HG03460 (cell line): Measurements from ENCODE around the gene TMEM259.

Experiments
- ATAC-seq: cut with Tn5 transposase; IDR thresholded peaks from one replicate; pipeline ENCODE4 v1.9.1; 2021; ENCODE audit not compliant: unreplicated experiment

Gene TMEM259

DNA sequence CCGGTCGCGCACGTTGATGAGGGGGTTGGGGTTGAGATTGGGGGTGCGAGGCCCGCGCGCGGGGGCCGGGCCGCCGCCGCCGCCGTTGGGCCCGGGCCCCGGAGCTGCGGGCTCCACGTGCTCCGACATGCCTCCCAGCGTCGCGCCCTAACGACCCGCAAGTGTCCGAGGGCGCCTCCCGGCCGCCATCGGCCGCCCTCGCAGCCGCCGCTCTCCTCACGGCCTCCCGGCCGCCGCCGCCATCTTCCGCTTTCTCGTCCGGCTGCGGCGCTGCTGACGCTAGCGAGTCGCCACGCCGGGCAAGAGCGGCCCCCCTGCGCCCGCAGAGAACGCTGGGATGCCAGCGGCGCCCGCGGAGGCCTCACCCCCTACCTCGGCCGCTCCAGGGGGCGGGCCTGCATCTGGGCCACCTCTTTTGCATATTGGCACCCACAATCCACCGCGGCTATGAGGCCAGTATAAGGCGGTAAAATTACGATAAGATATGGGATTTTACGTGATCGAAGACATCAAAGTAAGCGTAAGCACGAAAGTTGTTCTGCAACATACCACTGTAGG is at the start of gene TMEM259:
TSS of gene TMEM259 (minus strand) at position 256 of the 558 bp plus-strand sequence. CDS start at position 129, 127 bp downstream.
- peak; percentile 70 for ATAC-seq

DNA sequence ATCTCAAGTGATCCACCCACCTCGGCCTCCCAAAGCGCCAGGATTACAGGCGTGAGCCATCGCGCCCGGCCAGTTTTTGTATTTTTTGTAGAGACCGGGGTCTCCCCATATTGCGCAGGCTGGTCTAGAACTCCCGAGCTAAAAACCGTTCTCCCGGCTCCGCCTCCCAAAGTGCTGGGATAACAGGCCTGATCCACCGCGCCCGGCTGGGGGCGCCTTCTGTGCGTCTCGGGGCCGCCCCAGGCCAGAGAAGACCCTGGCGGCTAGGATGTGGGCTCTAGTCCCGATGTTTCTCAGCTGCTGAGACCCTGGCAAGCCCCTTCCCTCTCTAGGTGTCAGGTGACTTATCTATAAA is 49.6 kb upstream of the TMEM259 start:
- no peak for ATAC-seq

DNA sequence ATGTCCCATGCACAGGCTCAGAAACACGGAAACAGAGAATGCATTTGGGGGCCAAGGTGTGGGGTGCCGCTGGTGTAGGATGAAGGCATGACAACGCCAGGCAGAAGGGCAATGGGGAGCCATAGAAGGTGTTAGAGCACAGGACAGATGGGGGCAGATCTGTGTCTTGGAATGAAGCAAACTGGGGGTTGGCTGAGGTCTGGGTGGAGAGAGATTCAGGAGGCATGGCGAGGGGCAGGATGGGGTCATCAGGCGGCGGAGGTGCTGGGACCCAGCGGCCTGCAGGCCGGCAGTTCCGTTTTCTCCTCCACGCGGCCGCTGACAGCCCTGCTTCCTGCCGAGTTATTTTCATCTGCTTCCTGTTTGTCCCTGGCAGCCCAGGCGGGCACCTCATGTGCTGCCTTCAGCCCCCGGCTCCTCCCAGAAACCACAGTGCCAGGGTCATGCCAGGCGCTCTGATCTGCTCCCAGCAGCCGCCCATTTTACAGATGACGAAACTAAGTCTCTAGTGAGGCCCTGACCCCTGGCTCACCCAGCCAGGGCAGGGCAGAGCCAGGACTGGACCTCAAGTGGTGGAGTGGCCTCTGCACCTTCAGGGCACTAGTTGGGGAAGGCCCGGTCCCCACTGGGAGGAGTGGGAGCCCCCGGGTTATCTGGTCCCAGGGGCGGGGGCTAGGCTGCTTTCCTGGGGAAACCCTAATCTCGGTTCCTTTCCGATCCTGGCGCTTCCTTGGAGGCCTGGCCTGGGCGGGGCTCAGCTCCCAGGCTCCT is 48.3 kb upstream of the TMEM259 start:
- ATAC-seq: no peak

DNA sequence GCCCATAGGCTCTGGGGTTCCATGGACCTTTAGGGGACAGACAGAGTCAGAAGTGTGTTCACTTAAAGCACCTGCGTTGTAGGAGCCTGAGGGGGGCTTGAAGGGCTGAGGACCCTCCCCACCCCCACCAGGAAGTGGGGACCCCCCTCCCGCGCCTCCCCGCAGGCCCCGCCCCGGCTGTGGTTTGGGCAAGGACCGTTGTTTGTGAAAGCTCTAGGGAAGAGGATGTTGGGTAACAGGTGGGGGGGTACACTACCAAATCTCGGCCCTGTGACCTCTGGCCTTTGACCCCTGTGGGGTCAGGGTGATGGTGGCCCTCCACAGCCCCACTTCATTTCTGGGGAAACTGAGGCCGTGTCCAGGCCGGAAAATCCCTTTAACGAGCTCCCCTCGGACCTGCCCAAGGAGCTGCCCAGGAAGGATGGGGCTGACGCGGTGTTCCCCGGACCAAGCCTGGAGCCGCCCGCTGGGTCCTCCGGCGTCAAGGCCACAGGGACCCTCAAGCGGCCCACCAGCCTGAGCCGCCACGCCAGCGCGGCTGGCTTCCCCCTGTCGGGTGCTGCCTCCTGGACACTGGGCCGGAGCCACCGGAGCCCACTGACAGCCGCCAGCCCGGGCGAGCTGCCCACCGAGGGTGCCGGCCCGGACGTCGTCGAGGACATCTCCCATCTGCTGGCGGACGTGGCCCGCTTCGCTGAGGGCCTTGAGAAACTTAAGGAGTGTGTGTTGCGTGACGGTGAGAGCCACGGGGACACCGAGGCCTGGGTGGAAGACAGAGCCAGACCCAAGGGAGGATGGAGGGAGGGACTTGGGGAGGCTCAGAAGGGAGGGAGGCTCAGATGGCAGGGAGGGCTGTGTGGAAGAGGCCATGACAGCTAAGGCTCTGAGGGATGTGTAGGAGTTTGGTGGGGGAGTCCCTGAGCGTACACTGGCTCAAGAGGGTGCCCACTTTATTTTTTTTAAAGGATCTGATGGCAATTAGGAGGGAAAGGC is 47.4 kb upstream of the TMEM259 start:
- ATAC-seq: no peak

DNA sequence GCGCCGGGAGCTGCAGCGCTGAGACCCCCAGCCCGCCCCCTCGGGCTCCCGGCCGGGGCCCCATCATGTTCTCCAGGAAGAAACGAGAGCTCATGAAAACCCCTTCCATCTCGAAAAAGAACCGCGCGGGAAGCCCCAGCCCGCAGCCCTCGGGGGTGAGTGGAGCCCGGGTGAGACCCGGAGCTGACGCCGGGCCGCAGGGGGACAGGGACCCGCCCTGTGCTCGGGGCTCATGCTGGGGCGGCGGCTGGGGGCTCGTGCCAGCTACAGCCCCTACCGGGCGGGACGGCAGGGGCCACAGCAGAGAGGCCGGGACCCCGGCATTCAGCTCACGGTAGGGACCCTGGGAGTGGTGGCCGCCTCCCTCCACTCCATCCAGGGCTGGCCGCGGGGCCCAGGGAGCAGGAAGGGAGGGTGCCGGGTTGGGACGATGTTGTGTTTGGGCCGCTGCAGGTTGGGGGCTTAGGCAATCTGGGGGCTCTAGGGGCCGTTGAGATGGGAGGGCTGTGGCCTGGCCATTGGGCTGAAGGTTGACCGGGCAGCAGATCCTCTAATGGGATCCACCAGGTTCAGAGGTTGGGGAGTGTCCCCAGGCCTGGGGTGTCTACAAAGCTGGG is 46.5 kb upstream of the TMEM259 start:
- no peak for ATAC-seq

DNA sequence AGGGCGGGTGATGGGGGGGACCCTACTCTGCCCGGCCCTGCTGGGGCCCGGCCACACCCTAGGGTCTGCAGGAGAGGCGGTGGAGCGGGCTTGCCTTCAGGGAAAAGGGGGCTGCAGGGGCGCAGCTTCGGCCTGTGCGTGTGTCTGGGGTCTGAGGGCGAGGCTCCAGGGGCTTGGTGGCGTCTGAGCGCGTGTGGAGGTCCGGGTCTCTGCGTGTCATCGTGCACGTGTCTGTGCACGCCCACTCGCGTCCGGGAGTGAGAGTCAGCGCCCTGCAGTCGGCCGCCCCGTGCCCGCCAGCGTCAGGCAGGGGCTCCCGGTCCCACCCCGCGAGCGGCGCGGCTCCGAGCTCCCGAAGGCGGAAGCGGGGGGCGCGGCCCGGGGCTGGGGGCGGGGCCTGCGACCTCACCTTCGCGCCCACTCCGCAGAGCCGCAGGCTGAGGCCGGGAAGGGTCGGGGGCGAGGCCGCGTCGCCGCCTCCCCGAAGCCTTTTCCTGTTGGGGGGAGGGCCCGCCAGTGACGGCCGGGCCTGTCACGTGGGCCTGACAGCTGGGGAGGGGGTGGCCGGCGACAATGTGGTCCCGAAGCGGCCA is 45.9 kb upstream of the TMEM259 start, which contains the start of gene ARHGAP45:
TSS of gene ARHGAP45 (plus strand) at position 420 of the 593 bp plus-strand sequence. CDS start 239 bp downstream, outside the sequence.
- no peak for ATAC-seq

DNA sequence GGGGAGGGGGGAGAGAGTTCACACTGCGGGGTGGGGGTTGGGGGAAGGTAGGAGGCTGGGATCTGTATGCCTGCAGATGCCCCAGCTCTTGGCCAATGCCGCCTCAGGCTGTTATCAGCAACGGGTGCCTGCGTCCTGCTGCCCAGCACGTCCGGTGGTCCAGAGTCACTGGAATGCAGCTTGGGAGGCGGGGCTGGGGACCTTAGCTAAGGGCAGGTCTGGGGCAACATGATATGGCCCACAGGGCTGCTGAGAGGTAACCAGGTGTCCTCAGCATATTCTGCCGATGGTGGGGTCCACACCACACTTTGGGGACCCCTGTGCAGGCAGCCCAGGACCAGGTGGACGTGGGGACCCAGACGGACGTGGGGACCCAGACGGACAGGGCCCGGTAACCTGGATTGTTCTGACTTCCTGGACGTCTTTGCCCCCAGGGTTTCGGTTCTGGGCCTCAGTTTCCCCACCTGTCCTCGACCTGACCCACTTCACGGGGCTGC is 45.4 kb upstream of the TMEM259 start:
- ATAC-seq: no peak

DNA sequence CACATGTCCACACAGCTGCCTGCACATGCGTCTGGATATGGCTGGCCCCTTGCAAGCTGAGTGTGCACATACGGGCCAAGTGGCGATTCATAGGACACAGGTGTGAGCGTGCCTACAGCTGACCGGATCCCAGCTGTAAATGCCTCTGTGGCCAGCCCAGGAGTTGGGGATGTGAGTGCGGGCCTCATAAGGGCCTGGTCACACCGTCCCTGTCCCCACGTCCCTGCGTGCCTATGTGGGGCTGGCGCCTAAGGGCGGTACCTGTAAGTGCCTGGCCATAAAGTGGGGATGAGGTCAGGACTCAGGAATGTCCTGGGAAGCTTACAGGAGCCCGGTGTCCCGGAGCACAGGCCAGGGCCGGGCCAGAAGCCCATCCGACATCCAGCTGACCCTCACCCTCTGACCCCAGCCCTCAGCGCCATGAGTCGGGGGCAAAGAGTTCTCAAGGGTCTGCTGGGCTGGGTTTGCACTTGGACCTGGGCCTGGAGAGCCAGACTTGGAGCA is 44.7 kb upstream of the TMEM259 start:
- no peak for ATAC-seq

DNA sequence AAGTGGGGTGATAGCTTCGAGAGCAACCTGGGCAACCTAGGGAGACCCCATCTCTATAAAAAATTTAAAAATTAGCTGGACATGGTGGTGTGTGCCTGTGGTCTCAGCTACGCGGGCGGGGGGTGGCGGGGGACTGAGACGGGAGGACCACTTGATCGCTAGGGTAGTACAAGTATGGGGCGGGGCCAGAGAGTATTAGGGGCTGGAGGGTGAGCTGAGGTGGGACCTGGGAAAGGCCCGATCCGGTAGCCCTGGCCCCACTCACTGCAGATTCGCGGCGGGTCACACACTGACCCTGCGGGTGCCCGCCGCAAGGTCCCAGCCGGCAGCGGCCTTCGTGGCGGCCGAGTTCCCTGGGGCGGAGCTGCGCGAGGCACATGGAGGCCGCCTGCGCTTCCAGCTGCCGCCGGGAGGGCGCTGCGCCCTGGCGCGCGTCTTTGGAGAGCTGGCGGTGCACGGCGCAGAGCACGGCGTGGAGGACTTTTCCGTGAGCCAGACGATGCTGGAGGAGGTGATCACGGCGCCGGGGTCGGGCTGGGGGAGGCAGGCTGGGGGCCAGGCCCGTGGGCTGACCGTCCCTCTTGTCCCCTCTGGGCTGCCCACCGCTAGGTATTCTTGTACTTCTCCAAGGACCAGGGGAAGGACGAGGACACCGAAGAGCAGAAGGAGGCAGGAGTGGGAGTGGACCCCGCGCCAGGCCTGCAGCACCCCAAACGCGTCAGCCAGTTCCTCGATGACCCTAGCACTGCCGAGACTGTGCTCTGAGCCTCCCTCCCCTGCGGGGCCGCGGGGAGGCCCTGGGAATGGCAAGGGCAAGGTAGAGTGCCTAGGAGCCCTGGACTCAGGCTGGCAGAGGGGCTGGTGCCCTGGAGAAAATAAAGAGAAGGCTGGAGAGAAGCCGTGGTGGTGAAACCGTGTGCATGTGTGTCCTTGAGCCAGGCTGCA is 44.0 kb upstream of the TMEM259 start:
- ATAC-seq: no peak

DNA sequence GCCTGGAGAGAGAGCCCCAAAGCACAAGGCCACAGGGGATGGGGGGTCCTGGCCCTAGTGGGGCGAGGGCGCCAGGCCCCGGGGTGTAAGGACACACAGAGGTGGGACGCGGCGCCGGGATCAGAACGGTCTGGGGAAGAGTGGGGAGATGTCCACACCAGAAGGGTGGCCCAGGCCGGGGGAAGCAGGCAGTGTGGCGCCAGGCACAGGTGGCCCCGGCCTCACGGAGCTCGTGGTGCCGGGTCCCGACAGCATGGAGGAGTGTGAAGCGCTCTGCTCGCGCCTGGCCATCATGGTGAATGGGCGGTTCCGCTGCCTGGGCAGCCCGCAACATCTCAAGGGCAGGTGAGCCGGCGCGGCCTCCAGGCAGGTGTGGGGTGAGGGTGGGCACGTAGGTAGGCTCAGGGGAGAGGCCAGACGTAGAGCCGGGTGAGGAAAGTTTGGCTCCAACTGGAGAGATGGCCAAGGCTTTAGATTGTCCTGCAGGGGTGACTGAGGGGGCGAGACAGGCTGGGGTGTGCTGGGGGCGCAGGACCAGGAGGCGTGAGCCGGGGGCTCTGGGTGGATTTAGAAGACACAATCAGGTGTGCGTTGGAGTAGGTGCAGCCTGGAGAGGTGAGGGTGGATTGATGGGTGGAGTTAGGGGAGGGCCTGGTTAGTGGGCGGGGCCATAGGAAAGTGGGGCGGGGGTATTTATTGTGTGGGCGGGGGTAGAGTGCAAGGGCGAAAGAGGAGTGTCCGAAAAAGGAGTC is 43.2 kb upstream of the TMEM259 start:
- ATAC-seq: no peak

DNA sequence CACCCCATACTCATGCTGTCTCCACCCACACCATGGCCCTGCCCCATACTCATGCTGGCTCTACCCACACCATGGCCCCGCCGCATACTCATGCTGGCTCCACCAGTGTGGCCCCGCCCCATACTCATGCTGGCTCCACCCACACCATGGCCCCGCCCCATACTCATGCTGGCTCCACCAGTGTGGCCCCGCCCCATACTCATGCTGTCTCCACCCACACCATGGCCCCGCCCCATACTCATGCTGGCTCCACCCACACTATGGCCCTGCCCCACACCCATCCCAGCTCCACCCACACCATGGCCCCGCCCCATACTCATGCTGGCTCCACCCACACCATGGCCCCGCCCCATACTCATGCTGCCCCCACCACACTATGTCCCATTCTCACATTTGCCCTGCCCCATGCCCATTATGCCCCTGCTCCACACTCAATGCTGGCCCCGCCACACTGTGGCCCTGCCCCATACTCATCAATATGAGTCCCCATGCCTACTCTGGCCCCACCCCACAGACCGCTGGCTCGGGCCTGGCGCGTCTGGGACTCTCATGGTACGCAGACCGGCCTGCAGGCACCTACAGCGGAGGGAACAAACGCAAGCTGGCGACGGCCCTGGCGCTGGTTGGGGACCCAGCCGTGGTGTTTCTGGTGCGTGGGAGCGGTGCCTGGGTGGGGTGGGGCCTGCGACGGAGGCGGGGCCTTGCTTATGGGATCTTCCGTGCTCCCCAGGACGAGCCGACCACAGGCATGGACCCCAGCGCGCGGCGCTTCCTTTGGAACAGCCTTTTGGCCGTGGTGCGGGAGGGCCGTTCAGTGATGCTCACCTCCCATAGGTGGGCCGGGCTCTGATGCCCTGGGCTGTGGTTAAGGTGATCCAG is 42.3 kb upstream of the TMEM259 start:
- no peak for ATAC-seq

DNA sequence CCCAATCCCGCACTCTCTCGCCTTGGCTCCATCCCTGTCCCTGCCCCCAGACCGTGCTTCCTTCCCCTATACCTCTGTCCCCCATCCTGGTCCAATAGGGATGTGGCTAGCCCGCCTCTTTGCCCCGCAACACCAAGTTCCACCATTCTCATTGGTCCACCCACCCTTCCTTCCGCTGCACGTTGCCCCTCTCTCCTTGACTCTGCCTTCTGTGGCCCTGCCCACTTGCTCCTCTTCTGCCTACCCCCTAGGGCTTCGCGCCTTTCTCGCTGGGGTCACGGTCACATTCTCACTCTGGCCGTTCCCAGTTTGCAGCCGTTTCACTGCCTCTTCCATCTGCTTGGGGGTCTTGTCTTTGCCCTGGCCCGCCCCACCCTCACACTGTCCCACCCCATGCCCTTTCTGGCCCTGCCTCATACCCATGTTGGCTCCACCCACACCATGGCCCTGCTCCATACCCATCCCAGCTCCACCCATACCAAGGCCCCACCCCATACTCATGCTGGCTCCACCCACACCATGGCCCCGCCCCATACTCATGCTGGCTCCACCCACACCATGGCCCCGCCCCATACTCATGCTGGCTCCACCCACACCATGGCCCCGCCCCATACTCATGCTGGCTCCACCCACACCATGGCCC is 41.6 kb upstream of the TMEM259 start:
- ATAC-seq: no peak

DNA sequence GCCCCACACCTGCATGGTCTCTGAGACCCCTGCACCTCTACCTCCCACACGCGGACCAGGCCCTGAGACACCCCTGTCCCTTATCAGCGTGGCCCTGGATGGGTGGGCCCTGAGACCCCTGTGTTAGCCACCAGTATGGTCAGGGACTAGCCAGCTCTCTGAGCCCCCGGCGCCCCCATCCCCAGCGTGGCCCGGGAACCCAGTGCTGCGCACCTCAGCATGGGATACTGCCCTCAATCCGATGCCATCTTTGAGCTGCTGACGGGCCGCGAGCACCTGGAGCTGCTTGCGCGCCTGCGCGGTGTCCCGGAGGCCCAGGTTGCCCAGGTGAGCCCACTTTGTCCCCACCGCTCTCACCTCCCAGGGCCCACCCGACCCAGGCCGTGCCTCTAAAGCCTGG is 41.1 kb upstream of the TMEM259 start:
- no peak for ATAC-seq

DNA sequence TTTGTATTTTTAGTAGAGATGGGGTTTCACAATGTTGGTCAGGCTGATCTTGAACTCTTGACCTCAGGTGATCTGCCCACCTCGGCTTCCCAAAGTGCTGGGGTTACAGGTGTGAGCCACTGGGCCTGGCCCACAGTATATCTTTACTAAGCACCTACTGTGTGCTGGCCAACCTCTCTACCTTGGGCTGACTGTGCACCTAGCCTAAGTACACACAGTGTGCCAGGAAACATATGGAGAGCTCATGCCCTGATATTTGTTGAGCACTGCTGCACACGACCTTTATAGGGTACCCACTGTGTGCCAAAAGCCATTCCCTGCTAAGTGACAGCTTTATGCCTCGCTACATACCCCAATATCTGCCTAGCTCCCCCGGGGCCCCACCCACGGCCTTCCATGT is 39.8 kb upstream of the TMEM259 start:
- ATAC-seq: no peak

DNA sequence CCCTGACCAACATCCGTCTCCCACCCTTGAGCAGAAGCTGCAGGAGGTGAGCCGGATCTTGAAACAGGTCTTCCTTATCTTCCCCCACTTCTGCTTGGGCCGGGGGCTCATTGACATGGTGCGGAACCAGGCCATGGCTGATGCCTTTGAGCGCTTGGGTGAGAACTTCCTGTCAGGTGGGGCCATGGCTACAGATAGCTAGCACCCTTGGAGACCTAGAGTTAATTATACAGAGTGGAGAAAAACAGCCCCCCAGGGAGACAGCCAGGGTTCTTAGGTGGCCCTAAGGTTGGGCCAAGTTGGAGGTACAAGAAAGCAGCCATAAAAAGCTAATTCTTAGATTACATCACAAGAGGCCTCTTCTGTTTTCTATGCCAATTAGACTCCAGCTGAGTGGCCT is 37.2 kb upstream of the TMEM259 start:
- ATAC-seq: no peak

DNA sequence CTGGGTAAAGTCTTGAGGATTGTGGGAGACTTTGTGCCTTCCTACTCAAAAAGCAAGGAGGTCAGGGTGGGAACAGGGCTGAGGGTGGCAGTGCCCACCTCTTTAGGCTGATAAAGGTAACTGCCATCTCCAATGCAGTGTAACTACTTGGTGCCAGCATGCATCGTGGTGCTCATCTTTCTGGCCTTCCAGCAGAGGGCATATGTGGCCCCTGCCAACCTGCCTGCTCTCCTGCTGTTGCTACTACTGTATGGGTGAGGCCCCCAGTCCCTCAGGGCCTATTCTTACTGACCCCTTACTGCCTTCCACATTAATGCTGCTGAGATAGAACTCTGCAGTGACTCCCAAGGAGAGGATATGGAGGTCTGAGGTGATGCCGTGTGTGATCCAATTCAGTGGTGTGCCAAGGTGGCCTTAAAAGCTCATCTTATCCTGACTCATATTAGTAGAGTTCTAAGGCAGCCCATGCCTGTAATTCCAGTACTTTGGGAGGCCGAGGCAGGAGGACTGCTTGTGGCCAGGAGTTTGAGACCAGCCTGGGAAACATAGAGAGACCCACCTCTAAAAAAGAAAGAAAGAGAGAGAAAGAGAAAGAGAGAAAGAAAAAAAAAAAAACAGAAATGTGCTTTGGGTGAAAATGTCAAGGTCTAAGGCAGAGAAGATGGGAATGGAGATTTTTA is 36.4 kb upstream of the TMEM259 start:
- no peak for ATAC-seq
